ENCODE measurements around the gene PARVB.

The PARVB gene

DNA sequence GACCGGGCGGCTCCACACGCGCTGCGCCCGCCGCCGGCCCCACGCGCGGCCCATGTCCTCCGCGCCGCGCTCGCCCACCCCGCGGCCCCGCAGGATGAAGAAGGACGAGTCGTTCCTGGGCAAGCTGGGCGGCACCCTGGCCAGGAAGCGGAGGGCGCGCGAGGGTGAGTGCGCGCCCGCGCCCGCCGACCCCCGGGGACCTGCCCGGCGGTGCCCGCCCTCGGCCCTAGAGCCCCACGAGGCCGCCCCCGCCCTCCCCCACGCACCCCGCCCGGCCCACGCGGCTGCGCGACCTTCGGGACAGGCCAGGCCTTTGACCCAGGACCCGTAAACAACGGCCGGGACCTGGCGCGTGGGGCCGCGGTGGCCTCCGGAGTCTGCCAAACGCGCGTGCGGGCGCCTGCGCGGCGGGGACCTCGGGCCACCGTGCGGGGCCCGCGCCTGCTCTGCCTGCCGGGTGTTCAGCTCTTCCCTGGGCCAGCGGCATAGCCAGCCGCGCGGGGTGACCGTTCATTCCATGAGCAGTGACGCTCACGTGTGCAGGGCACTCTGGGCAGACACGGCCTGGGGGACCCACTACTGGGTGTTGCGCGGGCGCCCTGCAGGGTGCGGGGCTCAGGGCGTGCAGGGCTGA lies at the start of gene PARVB:
TSS of gene PARVB (plus strand) at position 15 of the 634 bp plus-strand sequence. CDS start at position 53, 38 bp downstream.
- peak within 1 kb of the TSS; percentile 83 for H3K4me3 ChIP-seq (ENCODE audit: low read length)
- TF ChIP-seq ZNF274 (IDR thresholded peaks at IDR 0.05; ENCODE audit: low read depth, low read length): no peak

DNA sequence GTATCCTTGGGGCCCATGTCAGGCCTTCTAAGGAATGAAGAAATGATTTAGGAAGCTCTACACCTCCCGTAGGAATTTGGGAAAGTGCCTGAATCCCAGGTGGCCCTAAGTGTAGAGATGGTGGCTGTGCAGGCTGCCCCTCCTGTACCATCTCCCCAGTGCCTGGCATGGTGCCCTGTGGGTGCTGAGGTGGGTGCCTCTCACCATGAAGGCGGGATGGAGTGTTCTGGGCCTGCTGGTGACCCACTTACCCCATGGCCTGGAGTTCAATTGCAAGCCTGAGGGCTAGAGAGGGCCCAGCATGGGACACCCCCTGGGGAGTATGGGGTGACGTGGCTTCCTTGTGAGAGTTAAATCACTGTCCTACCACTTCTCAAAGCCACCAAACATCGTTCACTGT lies 49.1 kb upstream of the PARVB start:
- no peak overlapping the region for H3K4me3 ChIP-seq (ENCODE audit: low read length)
- no peak for TF ChIP-seq ZNF274 (IDR thresholded peaks at IDR 0.05; ENCODE audit: low read depth, low read length)

GRCh38 chr22:43976861-43977795 lies 47.0 kb upstream of the PARVB start:
- no peak overlapping the region for H3K4me3 ChIP-seq (ENCODE audit: low read length)
- no peak for TF ChIP-seq ZNF274 (IDR thresholded peaks at IDR 0.05; ENCODE audit: low read depth, low read length)

- no peak overlapping the region for H3K4me3 ChIP-seq (ENCODE audit: low read length)
- TF ChIP-seq ZNF274 (IDR thresholded peaks at IDR 0.05; ENCODE audit: low read depth, low read length): no peak
These were observed 45.5 kb upstream of the PARVB start for GRCh38 chr22:43978558-43978957.

- H3K4me3 ChIP-seq (ENCODE audit: low read length): no peak overlapping the region
- no peak for TF ChIP-seq ZNF274 (IDR thresholded peaks at IDR 0.05; ENCODE audit: low read depth, low read length)
These were observed 43.5 kb upstream of the PARVB start for GRCh38 chr22:43980579-43980978.

GRCh38 chr22:43980996-43981395 lies 43.1 kb upstream of the PARVB start:
- no peak overlapping the region for H3K4me3 ChIP-seq (ENCODE audit: low read length)
- TF ChIP-seq ZNF274 (IDR thresholded peaks at IDR 0.05; ENCODE audit: low read depth, low read length): no peak

DNA sequence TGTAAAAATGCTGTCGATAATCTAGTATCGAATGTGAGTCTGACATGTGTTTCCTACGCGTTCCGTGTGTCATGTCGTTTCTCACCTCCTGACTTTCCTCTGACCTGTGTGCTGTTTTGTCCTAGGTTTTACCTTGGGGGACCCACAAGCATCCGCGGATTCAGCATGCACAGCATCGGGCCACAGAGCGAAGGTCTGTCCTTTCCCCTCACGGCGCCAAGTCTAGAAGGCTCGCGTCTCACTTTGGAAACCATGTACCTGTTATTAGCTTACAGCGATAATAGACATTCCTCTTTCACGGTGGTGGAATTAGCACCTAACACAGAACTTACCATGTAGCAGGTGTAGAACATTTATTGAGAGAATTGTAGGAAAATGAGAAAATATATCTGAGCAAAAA lies 40.3 kb upstream of the PARVB start:
- H3K4me3 ChIP-seq (ENCODE audit: low read length): no peak overlapping the region
- TF ChIP-seq ZNF274 (IDR thresholded peaks at IDR 0.05; ENCODE audit: low read depth, low read length): no peak

DNA sequence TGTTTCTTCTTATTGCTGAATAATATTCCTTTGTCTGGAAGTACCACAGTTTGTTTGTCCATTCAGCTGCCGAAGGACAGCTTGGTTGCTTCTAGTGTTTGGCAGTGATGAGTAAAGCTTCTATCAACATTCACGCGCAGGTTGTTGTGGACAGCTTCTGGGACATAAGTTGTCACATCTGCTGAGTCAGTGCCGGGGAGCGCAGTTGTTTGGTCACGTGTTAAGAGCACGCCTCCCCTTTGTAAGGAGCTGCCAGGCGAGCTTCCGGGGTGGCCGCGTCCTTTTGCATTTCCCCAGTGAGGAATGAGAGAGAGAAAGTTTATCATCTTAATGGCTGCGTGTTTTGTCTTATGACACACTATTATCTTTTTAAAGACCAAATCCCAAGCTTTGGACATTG lies 38.6 kb upstream of the PARVB start:
- H3K4me3 ChIP-seq (ENCODE audit: low read length): no peak overlapping the region
- TF ChIP-seq ZNF274 (IDR thresholded peaks at IDR 0.05; ENCODE audit: low read depth, low read length): no peak

DNA sequence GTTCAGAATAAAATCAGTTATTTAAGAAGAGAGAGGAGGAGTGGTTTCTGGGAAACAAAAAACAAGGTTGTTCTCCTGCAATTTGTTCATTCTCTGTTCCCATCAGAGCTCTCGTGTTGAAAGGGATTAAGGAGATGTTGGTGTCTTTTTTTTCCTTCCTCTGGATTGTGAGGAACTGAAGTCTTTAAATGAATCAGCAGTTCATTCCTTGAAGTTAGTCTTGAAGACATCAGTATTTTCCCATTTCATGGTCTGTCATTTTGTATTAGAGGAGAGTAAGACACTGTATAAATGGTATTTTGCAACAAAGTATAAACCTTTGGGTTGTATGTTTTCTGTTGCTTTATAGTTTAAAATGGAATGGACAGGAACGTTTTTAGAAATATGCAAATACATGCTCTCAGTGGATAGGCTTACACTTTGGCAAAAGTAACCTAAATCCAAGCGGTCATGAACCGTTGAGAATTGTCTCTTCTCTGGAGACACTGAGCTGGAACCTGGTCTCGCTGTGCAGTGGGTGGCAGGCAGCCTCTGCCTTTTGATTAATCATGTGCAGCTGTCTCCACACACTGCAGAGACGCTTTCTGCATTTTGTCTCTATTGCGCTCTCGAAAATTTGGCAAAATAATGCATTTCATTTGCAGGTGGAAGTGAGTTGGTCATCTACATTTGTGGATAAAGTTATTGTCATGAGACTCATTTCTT lies 35.8 kb upstream of the PARVB start:
- TF ChIP-seq ZNF274 (IDR thresholded peaks at IDR 0.05; ENCODE audit: low read depth, low read length): no peak
- no peak overlapping the region for H3K4me3 ChIP-seq (ENCODE audit: low read length)

GRCh38 chr22:43988960-43989359 lies 35.1 kb upstream of the PARVB start:
- TF ChIP-seq ZNF274 (IDR thresholded peaks at IDR 0.05; ENCODE audit: low read depth, low read length): no peak
- no peak overlapping the region for H3K4me3 ChIP-seq (ENCODE audit: low read length)

DNA sequence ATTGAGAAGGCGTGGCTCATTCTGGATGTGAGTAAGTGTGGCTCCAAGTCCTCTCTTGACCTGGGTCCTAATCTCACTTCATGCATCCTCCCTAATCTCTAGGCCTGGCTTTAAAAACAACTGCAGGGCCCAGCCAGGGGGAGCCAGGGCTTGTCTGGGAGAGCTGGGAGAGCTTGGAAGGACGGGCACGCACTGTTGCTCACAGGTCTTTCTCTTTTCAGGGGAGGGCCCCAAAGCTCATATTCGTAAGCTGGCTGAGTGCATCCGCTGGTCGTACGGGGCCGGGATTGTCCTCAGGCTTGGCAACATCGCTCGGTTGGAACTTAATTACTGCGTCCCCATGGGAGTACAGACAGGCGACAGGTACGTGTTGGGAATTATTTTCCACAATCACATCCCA lies 34.1 kb upstream of the PARVB start:
- TF ChIP-seq ZNF274 (IDR thresholded peaks at IDR 0.05; ENCODE audit: low read depth, low read length): no peak
- no peak overlapping the region for H3K4me3 ChIP-seq (ENCODE audit: low read length)

- no peak for TF ChIP-seq ZNF274 (IDR thresholded peaks at IDR 0.05; ENCODE audit: low read depth, low read length)
These were observed 32.6 kb upstream of the PARVB start for GRCh38 chr22:43991316-43992020.

GRCh38 chr22:43992331-43992821 lies 31.7 kb upstream of the PARVB start:
- TF ChIP-seq ZNF274 (IDR thresholded peaks at IDR 0.05; ENCODE audit: low read depth, low read length): no peak
- H3K4me3 ChIP-seq (ENCODE audit: low read length): no peak overlapping the region

More at GRCh38 chr22:43991316-43992020, 32.6 kb upstream of the PARVB start:
- H3K4me3 ChIP-seq (ENCODE audit: low read length): no peak overlapping the region

Measured in GM08714 (cell line).